Tibial artery (tissue), 4 donors: ENCODE data around the gene LMF2.
"Not testable (repeated sequence)": the region's sequence is repeated elsewhere in the genome, so short reads cannot be mapped to it uniquely, and the experiment has no call there.

Source experiments
- DNase-seq, 2 donors: peaks; one replicate each; pipeline ENCODE4 v3.0.0-alpha.2; 2019
- H3K27ac ChIP-seq, 2 donors: fragments of 200-600 bp; sonication (generic) in 1 of 2; 1 replicate in 1 of 2; 2 replicates in 1 of 2; pipeline ENCODE4 v1.5.1; 2018 to 2019; ENCODE audit warnings: mild to moderate bottlenecking in 1 of 2
- H3K27me3 ChIP-seq, 2 donors: fragments of 200-600 bp; sonication (generic) in 1 of 2; one replicate each; pipeline versions ENCODE4 v1.5.1 to v1.6.0; 2016 to 2019
- H3K36me3 ChIP-seq, 3 donors: fragments of 200-600 bp; sonication (generic) in 2 of 3; one replicate each; pipeline ENCODE4 v1.5.1; 2016 to 2019; ENCODE audit warnings: mild to moderate bottlenecking in 2 of 3
- H3K4me1 ChIP-seq, 4 donors: fragments of 200-600 bp; sonication (generic) in 2 of 4; 1 replicate in 3 of 4; 2 replicates in 1 of 4; pipeline ENCODE4 v1.5.1; 2016 to 2019
- H3K4me3 ChIP-seq, 2 donors: fragments of 200-600 bp; sonication (generic) in 1 of 2; 1 replicate in 1 of 2; 2 replicates in 1 of 2; pipeline ENCODE4 v1.5.1; 2018 to 2019; ENCODE audit warnings: mild to moderate bottlenecking in 2 of 2
- H3K9me3 ChIP-seq, 3 donors: fragments of 200-600 bp; sonication (generic) in 1 of 3; one replicate each; pipeline ENCODE4 v1.5.1; 2016 to 2019
- intact Hi-C: fragments of 100-400 bp; cut with DNase I; formaldehyde crosslinking; loops from one replicate; pipeline ENCODE4 v1.15.0; 2023; ENCODE audit warnings: low total_unique reads
- TF ChIP-seq, protein P1 (sequence below), 2 experiments: fragments of 200-600 bp in 1 of 2; fragments of 450-650 bp in 1 of 2; IDR thresholded peaks; one replicate each; pipeline ENCODE4 v1.5.1; 2017 to 2019; ENCODE audit warnings: antibody characterized with exemption in 2 of 2, mild to moderate bottlenecking in 1 of 2, moderate library complexity in 1 of 2

Gene LMF2

DNA sequence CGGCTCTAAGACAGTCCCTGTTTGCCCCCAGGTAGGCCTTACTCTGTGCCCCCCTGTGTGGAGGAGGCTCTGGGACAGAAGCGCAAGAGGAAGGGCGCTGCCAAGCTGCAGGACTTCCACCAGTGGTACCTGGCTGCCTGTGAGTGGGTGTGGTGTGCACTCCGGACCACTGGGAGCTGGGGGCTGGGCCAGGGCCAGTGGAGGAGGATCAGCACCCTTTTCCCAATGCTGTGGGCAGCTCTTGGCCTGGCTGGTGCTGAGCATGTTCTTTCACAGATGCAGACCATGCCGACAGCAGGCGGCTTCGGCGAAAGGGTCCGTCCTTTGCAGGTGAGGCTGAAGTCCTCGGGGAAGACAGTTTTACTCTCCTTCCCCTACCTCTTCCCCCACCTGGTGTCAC lies 14.2 kb upstream of the LMF2 start:
- TF ChIP-seq, protein P1, sequence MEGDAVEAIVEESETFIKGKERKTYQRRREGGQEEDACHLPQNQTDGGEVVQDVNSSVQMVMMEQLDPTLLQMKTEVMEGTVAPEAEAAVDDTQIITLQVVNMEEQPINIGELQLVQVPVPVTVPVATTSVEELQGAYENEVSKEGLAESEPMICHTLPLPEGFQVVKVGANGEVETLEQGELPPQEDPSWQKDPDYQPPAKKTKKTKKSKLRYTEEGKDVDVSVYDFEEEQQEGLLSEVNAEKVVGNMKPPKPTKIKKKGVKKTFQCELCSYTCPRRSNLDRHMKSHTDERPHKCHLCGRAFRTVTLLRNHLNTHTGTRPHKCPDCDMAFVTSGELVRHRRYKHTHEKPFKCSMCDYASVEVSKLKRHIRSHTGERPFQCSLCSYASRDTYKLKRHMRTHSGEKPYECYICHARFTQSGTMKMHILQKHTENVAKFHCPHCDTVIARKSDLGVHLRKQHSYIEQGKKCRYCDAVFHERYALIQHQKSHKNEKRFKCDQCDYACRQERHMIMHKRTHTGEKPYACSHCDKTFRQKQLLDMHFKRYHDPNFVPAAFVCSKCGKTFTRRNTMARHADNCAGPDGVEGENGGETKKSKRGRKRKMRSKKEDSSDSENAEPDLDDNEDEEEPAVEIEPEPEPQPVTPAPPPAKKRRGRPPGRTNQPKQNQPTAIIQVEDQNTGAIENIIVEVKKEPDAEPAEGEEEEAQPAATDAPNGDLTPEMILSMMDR (IDR thresholded peaks at IDR 0.05) = no peak
- no peaks in the 10 kb centered on the region for H3K27me3 ChIP-seq
- no peak overlapping the region for H3K27ac ChIP-seq
- H3K4me1 ChIP-seq = peaks cover 0 to 20% (median 16%) of the 10 kb centered on the region in 4 donors
- H3K9me3 ChIP-seq = no peaks in the 10 kb centered on the region
- peaks cover 46 to 75% (median 59%) of the 10 kb centered on the region in 3 donors for H3K36me3 ChIP-seq
- intact Hi-C loops = no loop called here
- DNase-seq = no peak
- no peak overlapping the region for H3K4me3 ChIP-seq

DNA sequence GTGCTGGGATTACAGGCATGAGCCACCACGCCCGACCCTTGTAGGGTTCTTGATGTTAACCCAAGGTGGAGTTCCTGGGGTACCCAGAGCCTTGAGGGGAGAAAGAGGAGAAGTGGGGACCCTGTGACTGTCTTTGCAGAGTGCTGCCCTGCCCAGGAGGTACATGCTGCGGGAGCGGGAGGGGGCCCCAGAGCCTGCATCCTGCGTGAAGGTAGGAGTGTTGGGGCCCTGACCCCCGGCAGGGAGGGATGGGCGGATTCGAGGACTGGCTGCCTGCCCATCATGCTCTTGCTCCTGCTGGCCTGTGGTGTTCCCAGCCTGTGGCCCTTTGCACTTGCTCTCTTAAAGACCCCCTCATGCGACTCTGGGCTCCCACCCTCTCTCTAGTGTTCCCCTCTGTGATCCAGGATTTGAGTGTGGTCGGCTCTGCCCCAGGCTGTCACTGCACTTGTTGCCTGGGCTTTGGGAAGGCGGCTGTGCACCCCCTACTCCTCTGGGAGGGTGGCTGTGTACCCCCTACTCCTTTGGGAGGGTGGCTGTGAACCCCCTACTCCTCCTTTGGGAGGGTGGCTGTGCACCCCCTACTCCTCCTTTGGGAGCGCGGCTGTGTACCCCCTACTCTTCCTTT lies 13.4 kb upstream of the LMF2 start:
- TF ChIP-seq, protein P1 (IDR thresholded peaks at IDR 0.05) = no peak
- intact Hi-C loops = no loop called here
- Histone ChIP-seq H3K9me3 (no peaks in the 10 kb centered on the region), H3K36me3 (peaks cover 46 to 82% (median 63%) of the 10 kb centered on the region in 3 donors), H3K27me3 (no peaks in the 10 kb centered on the region), H3K4me3 (no peak overlapping the region), H3K27ac (no peak overlapping the region), H3K4me1 (peaks cover 0 to 15% (median 13%) of the 10 kb centered on the region in 4 donors)
- no peak for DNase-seq

DNA sequence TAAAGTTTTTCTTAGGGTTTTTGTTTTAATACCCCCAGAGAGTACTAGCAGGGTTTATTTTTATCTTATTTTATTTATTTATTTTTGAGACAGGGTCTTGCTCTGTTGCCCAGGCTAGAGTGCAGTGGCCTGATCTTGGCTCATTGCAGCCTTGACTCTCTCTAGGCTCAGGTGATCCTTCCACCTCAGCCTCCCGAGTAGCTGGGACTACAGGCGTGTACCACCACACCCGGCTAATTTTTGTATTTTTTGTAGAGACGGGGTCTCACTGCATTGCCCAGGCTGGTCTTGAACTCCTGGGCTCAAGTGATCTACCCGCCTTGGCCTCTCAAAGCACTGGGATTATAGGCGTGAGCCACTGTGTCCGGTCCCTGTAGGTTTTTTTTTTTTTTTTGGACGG lies 12.7 kb upstream of the LMF2 start:
- H3K27ac ChIP-seq, H3K27me3 ChIP-seq, H3K9me3 ChIP-seq, H3K4me3 ChIP-seq, DNase-seq, intact Hi-C loops: not testable (repeated sequence)
- H3K4me1 ChIP-seq = peaks cover 0 to 15% (median 13%) of the 10 kb centered on the region in 4 donors
- peaks cover 46 to 82% (median 63%) of the 10 kb centered on the region in 3 donors for H3K36me3 ChIP-seq

DNA sequence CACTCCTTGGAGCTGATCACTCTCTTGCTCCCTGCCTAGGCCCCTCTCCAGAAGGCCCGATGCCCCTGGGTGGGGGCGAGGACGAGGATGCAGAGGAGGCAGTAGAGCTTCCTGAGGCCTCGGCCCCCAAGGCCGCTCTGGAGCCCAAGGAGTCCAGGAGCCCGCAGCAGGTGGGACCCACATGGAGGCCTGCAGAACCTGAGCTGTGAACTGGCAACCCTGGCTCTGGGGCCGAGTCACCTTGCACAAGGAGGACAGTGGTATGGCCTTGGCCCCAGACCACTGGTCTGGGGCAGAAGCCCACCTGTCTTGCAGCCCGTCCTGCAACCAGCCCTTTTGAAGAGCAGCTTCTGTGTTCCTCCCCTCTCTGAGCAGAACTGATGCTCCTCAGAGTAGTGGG lies 11.6 kb upstream of the LMF2 start:
- H3K4me1 ChIP-seq = peaks cover 0 to 5% (median 4%) of the 10 kb centered on the region in 4 donors
- DNase-seq = no peak
- H3K27ac ChIP-seq = no peak overlapping the region
- no peaks in the 10 kb centered on the region for H3K9me3 ChIP-seq
- no peak overlapping the region for H3K4me3 ChIP-seq
- H3K27me3 ChIP-seq = no peaks in the 10 kb centered on the region
- TF ChIP-seq, protein P1 (IDR thresholded peaks at IDR 0.05) = no peak
- peaks cover 46 to 85% (median 63%) of the 10 kb centered on the region in 3 donors for H3K36me3 ChIP-seq
- intact Hi-C loops = no loop called here

DNA sequence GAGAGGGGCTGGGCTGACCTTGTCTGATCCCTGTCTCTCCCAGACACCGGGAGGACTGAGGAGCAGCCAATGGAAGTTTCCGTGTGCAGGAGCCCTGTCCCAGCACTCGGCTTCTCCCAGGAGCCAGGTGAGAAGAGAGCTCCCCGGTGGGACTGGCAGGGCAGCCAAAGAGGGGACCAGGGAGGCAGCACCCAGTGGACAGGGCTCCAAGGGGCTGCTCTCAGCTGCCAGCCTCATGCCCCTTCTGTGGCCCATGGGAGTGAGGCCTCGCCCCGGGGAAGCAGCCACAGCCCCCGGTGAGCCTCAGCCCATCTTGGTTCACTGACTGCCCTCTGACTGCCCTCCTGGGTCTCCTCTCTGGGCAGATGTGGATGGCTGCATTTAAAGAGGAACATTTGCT lies 11.1 kb upstream of the LMF2 start:
- Histone ChIP-seq H3K27me3 (no peaks in the 10 kb centered on the region), H3K4me1 (no peaks in the 10 kb centered on the region), H3K4me3 (no peak overlapping the region), H3K36me3 (peaks cover 46 to 79% (median 62%) of the 10 kb centered on the region in 3 donors), H3K9me3 (no peaks in the 10 kb centered on the region), H3K27ac (no peak overlapping the region)
- TF ChIP-seq, protein P1 (IDR thresholded peaks at IDR 0.05) = no peak
- intact Hi-C loops = no loop called here
- DNase-seq = no peak

DNA sequence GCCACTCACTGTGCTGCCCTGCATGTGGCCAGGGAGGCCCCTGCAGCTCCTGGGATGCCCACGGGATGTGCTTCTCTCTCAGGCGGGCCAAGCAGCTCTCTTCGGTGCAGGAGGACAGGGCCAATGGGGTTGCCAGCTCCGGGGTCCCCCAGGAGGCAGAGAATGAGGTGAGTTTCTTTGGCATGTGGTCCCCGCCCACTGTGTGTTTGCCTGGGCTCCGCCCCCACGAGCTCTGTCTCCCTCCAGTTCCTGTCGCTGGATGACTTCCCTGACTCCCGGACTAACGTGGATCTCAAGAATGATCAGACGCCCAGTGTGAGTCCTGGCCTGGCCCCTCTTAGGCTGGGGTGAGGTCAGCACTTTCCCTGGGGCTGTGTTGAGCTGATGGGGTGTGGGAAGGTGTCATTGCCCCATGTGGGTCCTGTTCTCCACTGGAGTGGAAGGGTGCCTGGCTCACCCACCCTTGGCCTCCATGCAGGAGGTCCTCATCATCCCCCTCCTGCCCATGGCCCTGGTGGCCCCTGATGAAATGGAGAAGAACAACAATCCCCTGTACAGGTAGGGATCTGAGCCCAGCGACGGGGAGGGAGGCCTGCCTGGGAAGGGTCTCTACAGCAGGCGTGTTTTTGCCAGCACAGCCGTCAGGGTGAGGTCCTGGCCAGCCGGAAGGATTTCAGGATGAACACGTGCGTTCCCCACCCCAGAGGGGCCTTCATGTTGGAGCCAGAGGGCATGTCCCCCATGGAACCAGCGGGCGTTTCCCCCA lies 10.2 kb upstream of the LMF2 start:
- Histone ChIP-seq H3K4me1 (peaks cover 0 to 3% (median 0%) of the 10 kb centered on the region in 4 donors), H3K27me3 (no peaks in the 10 kb centered on the region), H3K36me3 (peaks cover 39 to 70% (median 53%) of the 10 kb centered on the region in 3 donors), H3K4me3 (no peak overlapping the region), H3K9me3 (no peaks in the 10 kb centered on the region), H3K27ac (no peak overlapping the region)
- intact Hi-C loops = no loop called here
- TF ChIP-seq, protein P1 (IDR thresholded peaks at IDR 0.05) = no peak
- no peak for DNase-seq
